Measurements from ENCODE around the gene SLC45A1.
A peak's percentile ranks its signal among the peaks of the same experiment; 100 is the strongest.

DNA sequence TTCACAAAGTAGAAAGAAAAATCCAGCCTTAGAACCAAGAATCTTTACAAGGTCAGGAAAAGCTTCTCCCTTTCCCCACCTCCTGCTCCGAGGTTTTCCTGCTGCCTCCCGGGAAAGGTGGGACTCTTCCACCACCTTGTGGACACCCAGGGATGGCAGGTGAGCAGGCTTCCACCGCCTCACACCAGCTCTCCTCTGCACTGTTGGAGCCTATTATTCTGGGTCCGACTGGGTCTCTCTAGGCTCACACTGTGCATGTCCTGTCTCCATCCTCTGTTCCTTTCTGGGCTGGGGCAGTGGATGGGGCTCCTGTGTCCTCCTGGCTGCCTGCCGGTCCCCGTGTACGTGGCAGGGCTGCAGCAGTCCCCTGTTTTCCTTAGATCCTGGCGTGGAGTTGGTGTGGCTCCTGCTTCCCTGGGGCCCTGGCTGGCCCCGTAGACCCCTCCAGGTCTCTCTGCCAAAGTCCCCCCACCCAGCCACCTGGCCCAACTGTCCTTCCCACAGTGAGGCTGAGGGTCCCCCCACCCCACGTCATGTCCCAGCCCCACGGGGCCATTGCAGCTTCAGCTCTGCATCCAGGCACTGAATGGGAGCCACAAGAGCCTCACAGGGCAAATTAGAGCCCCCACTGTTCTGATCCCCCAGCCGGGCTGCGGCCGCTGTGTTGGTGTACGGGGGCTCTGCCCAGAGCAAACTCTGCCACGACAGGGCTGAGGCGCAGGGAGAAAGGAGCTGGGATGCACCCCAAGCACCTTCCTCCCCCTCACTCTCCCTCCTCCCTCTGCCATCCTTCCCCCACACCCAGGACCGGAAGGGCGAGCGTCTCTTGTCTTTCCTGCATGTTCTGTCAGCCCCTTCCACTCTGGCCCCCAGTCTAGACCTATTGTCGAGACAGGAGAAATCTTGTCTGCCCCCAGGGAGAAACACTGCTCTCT, 3.3 kb upstream of the SLC45A1 start:
- TF ChIP-seq CTCF (IDR thresholded peaks at IDR 0.05) (peak; percentile 60 to 88 (median 82)), POLR2A (IDR thresholded peaks at IDR 0.05) (no peak)

All from heart left ventricle (tissue), 13 donors.